Urothelium cell line (cell line): ENCODE measurements around the gene IPO4.

Source experiments
- DNase-seq: peaks from one replicate; pipeline ENCODE4 v3.0.0; 2011; ENCODE audit warnings: low spot score, mixed read lengths
- FAIRE-seq: peaks from 2 replicates; lab custom pipeline; 2011; peaks lifted over from hg19 to GRCh38; lab: Jason Lieb, UNC

Gene IPO4

DNA sequence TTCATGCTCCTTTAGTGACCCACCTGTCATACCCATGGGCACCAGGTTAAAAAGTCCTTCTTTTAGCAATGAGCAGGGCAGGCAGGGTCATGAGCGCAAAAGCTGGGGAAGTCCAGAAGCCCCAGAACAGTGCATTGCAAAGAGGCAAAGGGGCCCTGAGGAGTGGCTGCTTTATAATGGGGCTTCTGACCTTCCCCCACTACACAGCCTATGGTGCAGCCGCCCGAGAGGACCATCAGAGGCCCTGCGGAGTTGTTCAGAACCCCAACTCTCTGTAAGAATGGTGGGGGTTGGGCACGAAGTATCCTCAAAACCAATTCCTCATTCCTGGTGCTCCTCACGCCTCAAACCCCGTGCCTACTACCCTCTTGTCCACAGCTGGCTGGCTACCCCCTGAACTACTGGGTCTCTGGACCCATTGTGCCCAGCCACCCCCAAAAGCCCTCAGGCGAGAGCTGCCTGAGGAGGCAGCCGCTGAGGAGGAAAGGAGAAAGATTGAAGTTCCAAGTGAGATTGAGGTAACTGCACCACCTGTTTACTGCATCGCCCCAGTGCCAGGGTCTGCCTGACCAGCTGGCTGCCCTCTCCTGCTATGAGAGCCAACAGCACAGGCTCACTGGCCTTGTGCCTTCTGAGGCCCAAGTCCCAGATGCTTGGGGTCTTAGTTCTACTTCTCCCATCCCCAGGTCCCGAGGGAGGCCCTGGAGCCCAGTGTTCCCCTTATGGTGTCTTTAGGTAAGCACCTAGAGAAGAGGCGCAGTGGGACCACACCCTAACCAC is 10.0 kb downstream of the IPO4 start:
- FAIRE-seq = no peak

DNA sequence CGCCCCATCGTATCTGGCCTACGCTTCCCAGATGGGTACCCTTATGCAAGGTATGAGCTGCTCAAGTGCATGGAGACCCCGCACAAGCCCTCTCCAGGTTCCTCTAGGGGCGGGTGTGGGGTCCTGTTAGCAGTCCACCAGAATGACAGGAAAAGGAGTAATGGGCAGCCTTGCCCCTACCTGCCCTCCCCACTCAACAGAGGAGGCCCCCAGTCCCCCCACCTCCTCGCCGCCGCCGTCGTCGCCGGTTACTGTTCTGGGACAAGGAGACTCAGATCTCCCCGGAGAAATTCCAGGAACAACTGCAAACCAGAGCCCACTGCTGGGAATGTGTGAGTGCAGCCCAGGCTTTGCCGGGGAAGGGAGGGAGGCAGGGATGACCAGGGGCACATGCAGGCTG is 10.7 kb downstream of the IPO4 start:
- FAIRE-seq (no peak), DNase-seq (no peak)

More for the DNA sequence above, 10.0 kb downstream of the IPO4 start:
- no peak for DNase-seq

DNA sequence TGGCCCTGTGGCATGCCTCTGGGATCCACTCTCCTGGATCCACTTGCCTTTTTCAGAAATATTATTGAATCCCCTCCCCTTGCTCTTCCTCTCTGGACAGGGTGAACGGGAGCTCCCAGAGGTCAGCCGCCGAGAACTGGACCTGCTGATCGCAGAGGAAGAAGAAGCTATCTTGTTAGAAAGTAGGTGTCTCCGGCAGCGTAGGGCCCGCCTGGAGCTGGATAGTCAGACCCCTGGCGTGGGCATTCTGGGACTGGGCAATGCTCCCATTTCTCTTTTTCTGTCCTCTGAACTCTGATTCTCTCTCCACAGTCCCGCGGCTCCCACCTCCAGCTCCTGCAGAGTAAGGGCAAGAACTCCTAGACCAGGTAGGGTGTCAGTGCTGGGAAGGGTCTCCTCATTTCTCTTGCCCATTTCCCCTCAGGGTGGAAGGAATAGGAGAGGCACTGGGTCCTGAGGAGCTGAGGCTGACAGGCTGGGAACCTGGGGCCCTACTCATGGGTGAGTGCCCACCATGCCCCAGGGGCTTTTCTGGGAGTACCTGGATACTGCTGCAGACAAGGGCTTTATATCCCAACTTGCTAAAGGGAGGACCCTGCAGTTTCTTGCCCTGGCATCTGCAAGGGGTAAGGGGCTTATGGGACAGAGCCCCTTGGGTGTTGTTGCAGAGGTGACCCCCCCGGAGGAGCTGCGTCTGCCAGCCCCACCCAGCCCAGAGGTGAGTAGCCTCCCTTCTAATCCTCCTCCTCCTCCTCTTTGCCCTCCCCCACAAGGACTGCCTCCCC is 11.4 kb downstream of the IPO4 start:
- no peak for FAIRE-seq
- DNase-seq = no peak

DNA sequence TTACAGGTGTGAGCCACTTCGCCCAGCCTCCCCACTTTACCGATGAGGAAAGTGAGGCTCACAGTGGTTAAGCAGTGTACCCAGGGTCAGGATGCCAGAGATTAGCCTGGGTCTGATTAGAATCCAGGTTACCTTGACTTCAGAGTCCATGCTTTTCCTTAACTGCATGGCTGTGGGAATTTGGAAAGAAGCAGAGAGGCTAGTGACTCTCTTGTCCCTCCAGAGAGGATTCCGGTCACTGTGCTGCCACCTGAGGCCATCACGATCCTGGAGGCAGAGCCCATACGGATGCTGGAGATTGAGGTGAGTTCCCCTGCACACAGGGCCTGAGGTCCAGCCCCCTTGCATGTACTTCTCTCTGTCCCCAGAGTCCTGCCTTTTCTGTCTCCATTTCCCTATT is 12.0 kb downstream of the IPO4 start:
- FAIRE-seq = no peak
- DNase-seq = no peak

DNA sequence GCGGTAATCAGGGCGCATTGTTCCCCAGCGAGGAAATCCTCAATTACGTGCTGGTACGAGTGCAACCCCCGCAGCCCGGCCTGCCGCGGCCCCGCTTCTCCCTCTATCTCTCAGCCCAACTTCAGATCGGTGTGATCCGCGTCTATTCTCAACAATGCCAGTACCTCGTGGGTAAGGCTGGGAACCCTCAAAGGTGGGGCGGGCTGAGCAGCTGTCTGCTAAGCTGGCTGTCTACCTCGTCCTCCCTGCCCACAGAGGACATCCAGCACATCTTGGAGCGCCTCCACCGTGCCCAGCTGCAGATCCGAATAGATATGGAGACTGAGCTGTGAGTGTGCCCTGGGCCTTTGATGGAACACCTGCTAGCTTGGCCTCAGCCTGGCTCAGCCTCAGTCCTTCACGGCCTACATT is 15.7 kb downstream of the IPO4 start:
- no peak for FAIRE-seq
- no peak for DNase-seq

DNA sequence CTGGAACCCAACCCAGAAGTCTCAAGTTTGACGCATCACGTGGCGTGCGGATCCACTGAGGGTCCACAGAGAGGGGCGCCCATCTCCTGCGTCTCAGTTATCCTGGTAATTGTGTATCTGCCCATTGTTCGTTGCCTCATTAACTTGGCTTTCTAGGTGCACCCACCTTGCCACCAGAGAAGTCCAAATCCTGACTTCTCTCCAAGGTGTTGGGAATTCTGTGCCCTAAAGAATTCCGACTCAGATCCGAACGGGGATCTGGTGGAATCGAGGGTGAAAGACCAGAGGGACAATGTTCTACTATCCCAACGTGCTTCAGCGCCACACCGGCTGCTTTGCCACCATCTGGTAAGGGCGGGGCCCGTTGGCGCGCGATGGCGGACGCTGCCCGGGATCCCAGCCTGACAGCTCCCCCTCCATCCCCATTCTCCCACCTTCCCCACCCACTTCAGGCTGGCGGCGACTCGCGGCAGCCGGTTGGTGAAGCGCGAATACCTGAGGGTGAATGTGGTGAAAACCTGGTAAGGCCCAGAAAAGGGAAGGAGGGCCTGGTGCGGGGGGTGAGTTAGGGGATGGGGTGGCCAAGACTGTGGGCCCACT is 16.3 kb downstream of the IPO4 start:
- DNase-seq (no peak), FAIRE-seq (no peak)

DNA sequence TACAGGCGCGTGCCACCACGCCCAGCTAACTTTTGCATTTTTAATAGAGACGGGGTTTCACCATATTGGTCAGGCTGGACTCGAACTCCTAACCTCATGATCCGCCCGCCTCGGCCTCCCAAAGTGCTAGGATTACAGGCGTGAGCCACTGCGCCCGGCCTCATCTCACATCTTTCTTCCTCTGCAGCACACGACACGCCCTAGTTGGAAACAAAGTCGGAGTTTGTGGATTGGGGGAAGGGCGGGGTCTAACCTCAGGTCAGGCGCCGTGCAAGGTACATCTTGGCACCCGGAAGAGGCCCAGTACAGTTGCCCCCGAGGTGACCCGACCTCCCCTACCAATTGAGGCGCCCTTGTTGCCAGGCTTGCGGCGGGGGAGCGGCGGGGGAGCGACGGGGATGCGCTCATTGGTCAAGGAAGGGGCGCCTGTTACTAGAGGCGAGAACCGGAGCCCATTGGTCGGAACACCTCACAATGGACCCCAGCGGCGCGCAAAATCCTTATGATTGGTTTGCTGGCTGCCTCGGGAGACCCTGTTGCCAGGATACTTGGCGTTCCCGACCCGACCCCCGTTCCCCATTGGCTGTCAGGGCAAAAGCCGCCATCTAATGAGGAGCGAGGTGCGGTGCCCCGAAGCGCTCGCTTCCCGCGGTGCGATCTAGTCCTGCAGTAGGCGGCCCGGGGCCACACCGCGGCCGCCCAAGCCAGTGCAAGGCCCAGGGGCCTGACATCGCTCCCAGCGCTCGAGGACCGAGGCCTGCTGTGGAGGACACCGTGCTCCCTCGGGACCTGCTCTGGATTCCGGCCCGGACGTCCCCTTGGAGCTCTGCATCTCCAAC is 17.0 kb downstream of the IPO4 start, which contains the start of gene REC8:
Gene REC8, plus strand, starts transcription at position 659 of the 839 bp plus-strand sequence. CDS start 473 bp downstream, outside the sequence.
- DNase-seq (no peak), FAIRE-seq (no peak)

DNA sequence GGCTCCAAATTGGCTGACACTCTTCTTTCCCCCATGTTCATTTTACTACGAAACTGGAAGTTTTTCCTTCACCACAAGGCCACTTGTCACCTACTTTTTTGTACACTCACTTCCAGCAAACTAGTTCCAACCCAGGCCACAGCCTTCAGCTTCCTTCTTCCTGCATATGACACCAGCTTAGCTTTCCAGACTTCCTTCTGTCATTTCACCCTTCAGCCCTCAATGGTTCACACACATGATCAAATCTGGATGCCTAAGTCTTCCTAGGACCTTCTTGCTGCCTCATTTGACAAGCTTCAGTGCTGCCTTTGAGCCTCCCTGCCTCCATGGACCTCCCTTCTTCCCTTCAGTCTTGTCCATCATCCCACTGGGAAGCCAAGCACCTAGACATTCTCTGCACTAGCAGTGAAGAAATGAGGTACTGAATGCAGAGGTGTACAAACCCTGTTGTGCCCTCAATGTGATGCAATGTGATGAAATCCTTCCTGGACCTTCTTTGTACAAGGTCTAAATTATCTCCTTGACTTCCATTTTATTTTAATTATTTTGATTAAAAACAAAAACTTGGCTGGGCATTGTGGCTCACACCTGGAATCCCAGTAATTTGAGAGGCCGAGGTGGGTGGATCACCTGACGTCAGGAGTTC is 21.0 kb downstream of the IPO4 start:
- no peak for FAIRE-seq
- DNase-seq = no peak

DNA sequence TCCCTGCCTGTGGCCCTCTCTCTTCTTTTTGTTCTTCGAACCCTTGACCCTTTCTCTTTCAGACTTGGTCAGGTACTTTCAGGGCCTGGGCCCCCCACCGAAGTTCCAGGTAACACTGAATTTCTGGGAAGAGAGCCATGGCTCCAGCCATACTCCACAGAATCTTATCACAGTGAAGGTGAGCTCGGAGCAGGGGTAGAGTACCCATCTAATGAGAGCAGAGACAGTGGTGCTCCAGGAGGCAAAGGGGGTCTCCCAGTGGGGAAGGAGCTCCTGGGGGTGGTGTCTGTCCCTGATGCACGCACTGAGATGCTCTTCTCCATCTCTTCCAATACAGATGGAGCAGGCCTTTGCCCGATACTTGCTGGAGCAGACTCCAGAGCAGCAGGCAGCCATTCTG is 22.8 kb downstream of the IPO4 start:
- FAIRE-seq (no peak), DNase-seq (no peak)

DNA sequence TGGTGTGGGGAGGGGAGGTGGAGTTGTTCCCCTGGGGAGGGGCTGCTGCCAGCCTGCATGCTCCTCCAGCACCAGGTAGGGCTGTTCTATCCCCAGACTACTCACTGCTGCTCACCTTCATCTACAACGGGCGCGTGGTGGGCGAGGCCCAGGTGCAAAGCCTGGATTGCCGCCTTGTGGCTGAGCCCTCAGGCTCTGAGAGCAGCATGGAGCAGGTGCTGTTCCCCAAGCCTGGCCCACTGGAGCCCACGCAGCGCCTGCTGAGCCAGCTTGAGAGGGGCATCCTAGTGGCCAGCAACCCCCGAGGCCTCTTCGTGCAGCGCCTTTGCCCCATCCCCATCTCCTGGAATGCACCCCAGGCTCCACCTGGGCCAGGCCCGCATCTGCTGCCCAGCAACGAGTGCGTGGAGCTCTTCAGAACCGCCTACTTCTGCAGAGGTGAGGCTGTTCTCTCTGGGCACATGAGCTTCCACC is 24.1 kb downstream of the IPO4 start:
- FAIRE-seq (no peak), DNase-seq (no peak)

DNA sequence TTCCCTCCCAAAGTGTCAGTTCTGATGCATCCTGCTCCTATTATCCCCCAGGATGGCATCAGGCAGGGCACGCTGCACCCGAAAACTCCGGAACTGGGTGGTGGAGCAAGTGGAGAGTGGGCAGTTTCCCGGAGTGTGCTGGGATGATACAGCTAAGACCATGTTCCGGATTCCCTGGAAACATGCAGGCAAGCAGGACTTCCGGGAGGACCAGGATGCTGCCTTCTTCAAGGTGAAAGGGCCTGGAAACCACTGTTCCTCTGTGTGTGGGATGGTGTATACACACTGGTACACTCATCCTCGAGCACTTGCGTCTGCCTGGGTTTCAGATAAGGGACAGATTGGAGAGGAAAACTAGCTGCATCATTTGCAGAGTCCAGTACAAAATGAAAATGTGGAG is 26.5 kb downstream of the IPO4 start:
- no peak for FAIRE-seq
- no peak for DNase-seq

DNA sequence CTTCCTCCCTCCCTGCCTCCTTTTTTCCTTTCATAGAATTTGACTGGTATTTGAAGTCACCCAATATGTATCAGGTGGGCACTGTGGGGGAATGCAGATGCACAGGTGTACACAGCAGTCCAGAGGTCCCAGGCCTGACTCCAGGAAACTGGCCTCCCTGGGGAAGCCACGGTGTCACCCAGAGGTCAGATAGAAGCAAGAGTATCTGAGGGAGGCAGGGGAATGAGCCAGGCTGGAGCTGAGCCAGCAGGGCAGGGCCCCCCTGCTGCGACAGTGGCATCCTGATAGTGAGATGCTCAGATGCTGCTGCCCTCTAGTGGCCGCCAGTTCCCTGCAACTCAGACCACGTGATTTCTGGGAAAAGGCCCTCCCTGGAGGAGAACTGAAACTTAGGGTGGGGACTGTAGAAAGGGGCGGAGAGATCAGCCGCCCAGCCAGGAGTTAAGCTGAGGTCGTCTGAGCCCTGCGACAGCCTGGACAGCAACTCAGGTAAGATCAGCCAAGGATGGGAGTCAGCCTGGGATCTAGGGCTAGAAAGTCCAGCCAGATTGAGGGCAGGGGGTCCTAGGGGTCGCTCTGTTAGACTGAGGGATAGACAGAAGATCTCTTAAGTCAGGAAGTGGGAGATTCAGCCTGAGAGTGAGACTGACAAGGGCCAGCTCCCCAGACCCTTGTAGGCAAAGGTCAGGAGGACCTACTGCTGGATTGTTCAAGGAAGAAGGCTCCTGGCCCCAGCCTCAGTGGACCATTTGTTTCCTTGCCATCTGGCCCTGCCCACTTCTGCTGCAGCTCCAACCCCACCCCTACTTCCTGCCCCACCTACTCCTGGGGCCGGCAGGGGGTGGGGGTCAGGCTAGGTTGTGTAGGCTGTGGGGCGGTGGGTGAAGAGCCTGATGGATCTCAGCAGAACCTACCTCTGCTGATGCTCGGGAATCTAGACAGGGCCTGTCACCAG is 27.5 kb downstream of the IPO4 start, which contains the start of gene IRF9:
Gene IRF9, plus strand, starts transcription at position 416 of the 955 bp plus-strand sequence. CDS start 880 bp downstream, outside the sequence.
- FAIRE-seq (peak; percentile 50), DNase-seq (peak; percentile 92)

DNA sequence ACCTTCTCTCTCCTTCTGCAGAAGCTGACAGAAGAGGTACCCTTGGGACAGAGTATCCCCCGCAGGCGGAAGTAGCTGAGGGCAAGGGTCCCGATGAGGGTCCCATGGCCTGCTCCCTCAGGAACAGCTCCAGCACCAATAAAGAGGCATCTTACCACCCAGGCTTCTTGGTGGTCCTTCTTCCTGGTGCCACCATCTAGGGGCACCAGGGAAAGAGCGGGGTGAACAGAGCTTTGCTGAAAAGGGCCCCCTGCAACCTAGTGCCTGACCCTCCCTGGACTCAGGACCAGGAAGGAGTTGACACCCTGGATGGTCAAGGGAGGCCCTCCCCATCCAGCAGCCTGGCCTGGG is 28.1 kb downstream of the IPO4 start:
- no peak for FAIRE-seq

DNA sequence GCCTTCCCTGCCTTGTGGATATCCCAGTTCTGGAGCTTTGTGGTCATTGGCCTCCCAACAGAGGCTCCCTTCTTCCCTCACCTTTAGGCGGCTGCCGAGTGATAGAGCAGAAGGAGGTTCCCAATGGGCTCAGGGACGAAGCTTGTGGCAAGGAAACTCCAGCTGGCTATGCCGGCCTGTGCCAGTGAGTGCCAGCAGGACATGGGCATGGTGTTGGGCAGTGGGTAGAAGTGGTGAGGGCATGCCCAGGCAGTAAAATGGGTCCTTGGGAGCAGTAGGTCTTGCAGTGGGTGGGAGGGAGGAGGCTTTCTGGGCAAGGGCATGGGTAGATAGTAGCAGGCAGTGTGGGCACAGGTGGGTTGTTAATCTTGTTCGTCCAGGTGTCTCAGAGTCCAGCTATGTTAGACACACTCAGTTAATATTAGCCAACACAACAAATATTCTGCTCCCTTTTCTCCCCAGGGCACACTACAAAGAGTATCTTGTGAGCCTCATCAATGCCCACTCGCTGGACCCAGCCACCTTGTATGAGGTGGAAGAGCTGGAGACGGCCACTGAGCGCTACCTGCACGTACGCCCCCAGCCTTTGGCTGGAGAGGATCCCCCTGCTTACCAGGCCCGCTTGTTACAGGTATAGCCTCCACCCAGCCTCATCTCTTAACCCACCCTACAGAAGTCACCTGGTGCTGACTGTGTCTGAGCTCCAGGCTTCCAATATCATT is 28.7 kb downstream of the IPO4 start:
- DNase-seq (no peak), FAIRE-seq (no peak)

More for the DNA sequence above, 28.1 kb downstream of the IPO4 start:
- no peak for DNase-seq

DNA sequence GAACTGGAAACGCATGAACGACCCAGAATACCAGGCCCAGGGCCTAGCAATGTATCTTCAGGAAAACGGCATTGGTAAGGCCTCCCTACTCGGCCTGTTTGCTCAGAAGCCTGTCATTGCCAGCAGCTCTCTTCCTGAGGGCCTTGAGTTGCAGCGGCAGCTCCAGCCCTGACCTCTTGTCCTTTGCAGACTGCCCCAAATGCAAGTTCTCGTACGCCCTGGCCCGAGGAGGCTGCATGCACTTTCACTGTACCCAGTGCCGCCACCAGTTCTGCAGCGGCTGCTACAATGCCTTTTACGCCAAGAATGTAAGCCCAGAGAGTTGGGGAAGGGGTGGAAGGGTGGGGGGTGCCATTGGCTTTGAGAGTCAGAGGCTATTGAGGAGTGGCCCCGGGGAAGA is 31.3 kb downstream of the IPO4 start:
- FAIRE-seq (no peak), DNase-seq (no peak)

DNA sequence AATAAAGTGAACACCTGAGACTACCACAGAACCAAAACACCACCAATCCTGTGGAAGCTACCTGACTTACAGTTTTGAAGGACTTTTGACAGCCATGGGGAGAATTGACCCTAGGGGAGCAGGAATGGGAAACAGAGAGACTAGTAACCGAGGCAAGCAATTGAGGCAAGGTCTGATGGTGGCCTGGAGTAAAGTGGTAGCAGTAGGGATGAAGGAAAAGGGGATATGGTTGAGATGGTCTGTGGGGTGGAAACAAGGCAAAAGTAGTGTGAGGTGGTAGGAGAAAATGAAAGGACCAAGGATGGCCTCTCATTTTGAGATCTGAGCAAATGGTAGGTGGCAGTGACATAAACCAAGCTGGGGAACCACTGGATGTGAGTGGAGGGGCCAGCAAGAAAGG is 31.8 kb downstream of the IPO4 start:
- DNase-seq (no peak), FAIRE-seq (no peak)

DNA sequence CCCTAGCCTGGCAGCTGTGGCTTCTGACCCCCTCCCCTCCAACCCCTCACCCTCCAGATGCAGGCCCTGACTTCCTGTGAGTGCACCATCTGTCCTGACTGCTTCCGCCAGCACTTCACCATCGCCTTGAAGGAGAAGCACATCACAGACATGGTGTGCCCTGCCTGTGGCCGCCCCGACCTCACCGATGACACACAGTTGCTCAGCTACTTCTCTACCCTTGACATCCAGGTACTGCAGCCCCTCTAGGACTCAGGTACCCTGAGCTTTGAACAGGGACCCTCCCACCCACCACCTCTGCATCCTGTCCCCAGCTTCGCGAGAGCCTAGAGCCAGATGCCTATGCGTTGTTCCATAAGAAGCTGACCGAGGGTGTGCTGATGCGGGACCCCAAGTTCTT is 33.5 kb downstream of the IPO4 start:
- no peak for DNase-seq
- FAIRE-seq = no peak

DNA sequence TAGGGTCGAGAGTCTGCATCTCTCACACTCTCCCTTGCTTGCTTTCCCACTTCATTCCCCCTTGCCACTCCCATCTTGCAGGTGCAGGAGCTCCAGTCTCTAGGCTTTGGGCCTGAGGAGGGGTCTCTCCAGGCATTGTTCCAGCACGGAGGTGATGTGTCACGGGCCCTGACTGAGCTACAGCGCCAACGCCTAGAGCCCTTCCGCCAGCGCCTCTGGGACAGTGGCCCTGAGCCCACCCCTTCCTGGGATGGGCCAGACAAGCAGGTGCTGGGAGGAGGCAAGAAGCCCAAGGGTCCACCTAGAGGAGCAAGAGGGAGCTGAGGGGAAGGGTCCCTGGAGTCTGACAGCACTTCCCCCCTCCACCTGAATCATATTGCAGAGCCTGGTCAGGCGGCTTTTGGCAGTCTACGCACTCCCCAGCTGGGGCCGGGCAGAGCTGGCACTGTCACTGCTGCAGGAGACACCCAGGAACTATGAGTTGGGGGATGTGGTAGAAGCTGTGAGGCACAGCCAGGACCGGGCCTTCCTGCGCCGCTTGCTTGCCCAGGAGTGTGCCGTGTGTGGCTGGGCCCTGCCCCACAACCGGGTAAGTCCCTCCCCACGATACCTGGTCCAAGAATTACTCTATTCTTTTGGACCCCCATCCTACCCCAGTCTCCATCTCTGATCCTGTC is 37.1 kb downstream of the IPO4 start:
- DNase-seq = no peak
- FAIRE-seq = no peak
